T-helper 1 cell treated with Interleukin-12 subunit alpha and Interleukin-12 subunit beta and Interleukin-4 antibody, amounts not matched to agents 30 ng/mL and 1 ng/mL, for 36 hours (primary cell): ENCODE results near the gene GDAP2. TPM values are rescaled to one million over a fixed set of nuclear protein-coding genes. Genes with fewer than 3 reads are reported as not detected.

ENCODE experiments used
- intact Hi-C: fragments of 100-400 bp; cut with micrococcal nuclease; formaldehyde crosslinking; loops from one replicate; pipeline ENCODE4 v1.15.1; 2024
- total RNA-seq: library from RNA; stranded (reverse); gene quantifications from 2 replicates; pipeline ENCODE4 v1.2.3, GENCODE V29; 2022

Gene GDAP2
- total RNA-seq, 1 donor from 2014 or later, result 26.2 TPM

- intact Hi-C loops, result no loop called here
Measured at GRCh38 chr1:117843791-117844190, 85.6 kb downstream of the GDAP2 start.

GRCh38 chr1:117842408-117843170, 86.8 kb downstream of the GDAP2 start:
- intact Hi-C loops, result no loop called here

GRCh38 chr1:117841117-117841650, 88.2 kb downstream of the GDAP2 start:
- intact Hi-C loops, result no loop called here

- intact Hi-C loops, result no loop called here
Measured at GRCh38 chr1:117838911-117839310, 90.5 kb downstream of the GDAP2 start.

- intact Hi-C loops, result no loop called here
Measured at GRCh38 chr1:117836069-117836468, 93.4 kb downstream of the GDAP2 start.

GRCh38 chr1:117834416-117834815, 95.0 kb downstream of the GDAP2 start:
- intact Hi-C loops, result no loop called here

- intact Hi-C loops, result no loop called here
Measured at GRCh38 chr1:117832453-117832852, 97.0 kb downstream of the GDAP2 start.

- intact Hi-C loops, result no loop called here
Measured at GRCh38 chr1:117830222-117830621, 99.2 kb downstream of the GDAP2 start.

GRCh38 chr1:117828201-117828600, 101.2 kb downstream of the GDAP2 start:
- intact Hi-C loops, result no loop called here

- intact Hi-C loops, result no loop called here
Measured at GRCh38 chr1:117826540-117827078, 102.8 kb downstream of the GDAP2 start.

GRCh38 chr1:117826119-117826518, 103.3 kb downstream of the GDAP2 start:
- intact Hi-C loops, result no loop called here

- intact Hi-C loops, result no loop called here
Measured at GRCh38 chr1:117825414-117825813, 104.0 kb downstream of the GDAP2 start.

GRCh38 chr1:117824616-117825015, 104.8 kb downstream of the GDAP2 start:
- intact Hi-C loops, result no loop called here

GRCh38 chr1:117821774-117822482, 107.5 kb downstream of the GDAP2 start:
- intact Hi-C loops, result no loop called here

- intact Hi-C loops, result no loop called here
Measured at GRCh38 chr1:117821382-117821755, 108.1 kb downstream of the GDAP2 start.

- intact Hi-C loops, result no loop called here
Measured at GRCh38 chr1:117820694-117821381, 108.6 kb downstream of the GDAP2 start.

- intact Hi-C loops, result no loop called here
Measured at GRCh38 chr1:117820096-117820495, 109.3 kb downstream of the GDAP2 start.

- intact Hi-C loops, result no loop called here
Measured at GRCh38 chr1:117819301-117819700, 110.1 kb downstream of the GDAP2 start.

GRCh38 chr1:117818456-117818855, 111.0 kb downstream of the GDAP2 start:
- intact Hi-C loops, result no loop called here

- intact Hi-C loops, result no loop called here
Measured at GRCh38 chr1:117817629-117818028, 111.8 kb downstream of the GDAP2 start.

GRCh38 chr1:117815926-117816325, 113.5 kb downstream of the GDAP2 start:
- intact Hi-C loops, result no loop called here
